ENCODE data around the gene TMC5.

TMC5 gene

GRCh38 chr16:19517424-19518089 is 99.9 kb downstream of the TMC5 start:
- TF ChIP-seq CTCF (conservative IDR thresholded peaks at IDR 0.05; ENCODE audit: low read length) = no peak
- H3K4me3 ChIP-seq (ENCODE audit: low read length) = no peak overlapping the region
- peak; percentile 16 for DNase-seq (ENCODE audit: low read depth)

GRCh38 chr16:19518388-19518787 is 100.7 kb downstream of the TMC5 start:
- no peak for TF ChIP-seq CTCF (conservative IDR thresholded peaks at IDR 0.05; ENCODE audit: low read length)
- DNase-seq (ENCODE audit: low read depth) = no peak
- no peak overlapping the region for H3K4me3 ChIP-seq (ENCODE audit: low read length)

- no peak for TF ChIP-seq CTCF (conservative IDR thresholded peaks at IDR 0.05; ENCODE audit: low read length)
- DNase-seq (ENCODE audit: low read depth) = no peak
Measured at GRCh38 chr16:19520861-19521331, 103.2 kb downstream of the TMC5 start.

GRCh38 chr16:19521471-19522396 is 104.1 kb downstream of the TMC5 start, which contains the start of gene GDE1:
Gene GDE1 (minus strand): TSS chr16:19522098. CDS start chr16:19521964, 134 bp downstream.
- H3K4me3 ChIP-seq (ENCODE audit: low read length) = peak within 1 kb of the TSS; percentile 89
- peak; percentile 83 for DNase-seq (ENCODE audit: low read depth)
- TF ChIP-seq CTCF (conservative IDR thresholded peaks at IDR 0.05; ENCODE audit: low read length) = peak; percentile 49

More at GRCh38 chr16:19520861-19521331, 103.2 kb downstream of the TMC5 start:
- peak overlapping the region; percentile 89 for H3K4me3 ChIP-seq (ENCODE audit: low read length)

- TF ChIP-seq CTCF (conservative IDR thresholded peaks at IDR 0.05; ENCODE audit: low read length) = no peak
- H3K4me3 ChIP-seq (ENCODE audit: low read length) = no peak overlapping the region; the same call in 1 of the 2 replicates
- no peak for DNase-seq (ENCODE audit: low read depth)
Measured at GRCh38 chr16:19522397-19522732, 104.7 kb downstream of the TMC5 start.

DNA sequence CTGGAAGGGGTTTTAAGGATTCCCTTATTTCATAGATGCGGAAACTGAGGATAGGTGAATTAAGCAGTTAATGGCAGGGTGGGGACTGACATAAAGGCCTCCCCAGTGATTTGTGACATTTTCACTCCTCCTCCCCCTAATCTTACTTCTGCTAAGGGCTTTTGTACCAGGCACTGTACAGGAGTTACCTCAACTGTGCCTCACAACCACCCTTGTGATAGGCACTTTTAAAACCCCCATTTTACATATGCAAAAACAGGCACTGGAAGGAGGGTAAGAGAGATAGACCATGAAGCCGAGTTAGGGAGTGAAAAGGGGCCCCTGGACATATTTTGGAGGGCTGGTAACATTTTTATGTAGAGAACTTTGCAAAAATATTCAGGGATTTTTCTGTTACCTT is 105.1 kb downstream of the TMC5 start:
- no peak for TF ChIP-seq CTCF (conservative IDR thresholded peaks at IDR 0.05; ENCODE audit: low read length)
- DNase-seq (ENCODE audit: low read depth) = no peak
- H3K4me3 ChIP-seq (ENCODE audit: low read length) = no peak overlapping the region

Measured in AG10803 (cell line).